K562 (cell line): ENCODE data around the gene ABCA10. TPM values are rescaled to one million over a fixed set of nuclear protein-coding genes. Genes with fewer than 3 reads are reported as not detected.

Source experiments
- CCNT2 ChIP-seq: IDR thresholded peaks from 2 replicates; pipeline ENCODE4 v1.6.1; 2011; ENCODE audit warnings: borderline replicate concordance, low read depth, mild to moderate bottlenecking, moderate library complexity, mixed read lengths, low read length; ENCODE audit not compliant: insufficient read length; ENCODE audit errors: extremely low read depth
- ELF2 ChIP-seq: fragments of 250-450 bp; sonication (Bioruptor Pico); IDR thresholded peaks from 2 replicates; pipeline ENCODE4 v1.5.0; 2021; ENCODE audit warnings: mild to moderate bottlenecking
- KAT7 ChIP-seq: sonication (generic); formaldehyde crosslinking; IDR thresholded peaks from 2 replicates; pipeline ENCODE4 v1.8.0; 2022; ENCODE audit warnings: missing genetic modification reagents, mild to moderate bottlenecking, borderline replicate concordance
- NR2C2 ChIP-seq, 2 experiments: fragments of 200-800 bp in 1 of 2; sonication (Bioruptor generic) in 1 of 2; sonication (generic) in 1 of 2; formaldehyde crosslinking in 1 of 2; IDR thresholded peaks; 2 replicates each; pipeline versions ENCODE4 v1.6.1 to v1.8.0; 2016 to 2022; ENCODE audit warnings: mild to moderate bottlenecking in 1 of 2, missing compliant biosample characterization in 1 of 2, missing genetic modification characterization in 1 of 2, missing genetic modification reagents in 1 of 2
- PATZ1 ChIP-seq: fragments of 250-450 bp; sonication (Bioruptor Pico); IDR thresholded peaks from 2 replicates; pipeline ENCODE4 v1.5.0; 2020; ENCODE audit warnings: mild to moderate bottlenecking, borderline replicate concordance
- PHB ChIP-seq: fragments of 250-450 bp; sonication (Bioruptor Pico); IDR thresholded peaks from 2 replicates; pipeline ENCODE4 v1.5.0; 2021
- RFX7 ChIP-seq: fragments of 250-450 bp; sonication (Bioruptor Pico); IDR thresholded peaks from 2 replicates; pipeline ENCODE4 v1.5.1; 2021; ENCODE audit warnings: mild to moderate bottlenecking
- SMAD4 ChIP-seq: fragments of 250-450 bp; sonication (Bioruptor Pico); conservative IDR thresholded peaks from 2 replicates; pipeline ENCODE4 v1.8.0; 2021; ENCODE audit warnings: inconsistent platforms, mild to moderate bottlenecking, moderate library complexity
- SMARCB1 ChIP-seq: IDR thresholded peaks from 2 replicates; pipeline ENCODE4 v1.6.1; 2011; ENCODE audit warnings: improper control_type of control experiment, low read depth; ENCODE audit not compliant: insufficient read length
- SMARCE1 ChIP-seq: fragments of 450-650 bp; IDR thresholded peaks from 2 replicates; pipeline ENCODE4 v1.7.1; 2016; ENCODE audit warnings: mild to moderate bottlenecking
- TGIF2 ChIP-seq: sonication (generic); formaldehyde crosslinking; IDR thresholded peaks from 2 replicates; pipeline ENCODE4 v1.8.1; 2022; ENCODE audit warnings: mild to moderate bottlenecking, missing genetic modification reagents, moderate library complexity
- U2AF1 ChIP-seq: fragments of 200-400 bp; formaldehyde crosslinking; optimal IDR thresholded peaks from 2 replicates; pipeline ENCODE3; 2017; ENCODE audit warnings: mild to moderate bottlenecking, low read depth, low read length, moderate library complexity
- UBTF ChIP-seq, 2 experiments: IDR thresholded peaks; 2 replicates each; pipeline ENCODE4 v1.6.1; 2012; ENCODE audit warnings: improper control_type of control experiment in 2 of 2, low read depth in 2 of 2, low read length in 2 of 2, borderline replicate concordance in 1 of 2
- ZNF232 ChIP-seq: sonication (generic); formaldehyde crosslinking; IDR thresholded peaks from 2 replicates; pipeline ENCODE4 v1.8.0; 2022; ENCODE audit warnings: mild to moderate bottlenecking, missing genetic modification reagents
- ZNF282 ChIP-seq: sonication (generic); formaldehyde crosslinking; IDR thresholded peaks from 2 replicates; pipeline ENCODE4 v1.8.1; 2023; ENCODE audit warnings: missing genetic modification reagents
- ZNF395 ChIP-seq: fragments of 200-800 bp; sonication (Bioruptor generic); IDR thresholded peaks from 2 replicates; pipeline ENCODE4 v1.6.1; 2017; ENCODE audit warnings: missing genetic modification characterization, missing compliant biosample characterization
- ZNF639 ChIP-seq, 2 experiments: fragments of 200-800 bp in 1 of 2; sonication (Bioruptor generic) in 1 of 2; sonication (generic) in 1 of 2; formaldehyde crosslinking in 1 of 2; IDR thresholded peaks in 1 of 2; conservative IDR thresholded peaks in 1 of 2; 2 replicates each; pipeline versions ENCODE4 v1.5.0 to v1.6.1; 2016 to 2020; ENCODE audit warnings: missing compliant biosample characterization in 1 of 2, missing genetic modification characterization in 1 of 2, missing genetic modification reagents in 1 of 2
- polyA plus RNA-seq, 8 experiments: library from polyadenylated mRNA; depleted of rRNA in 4 of 8; stranded (reverse) in 5 of 8; unstranded in 3 of 8; fragments of >200 nt; fragmentation: Nextera tagmentation in 2 of 8; fragmentation: Illumina TruSeq in 1 of 8; extraction: Ambion mirVana in 2 of 8; extraction: Trizol in 1 of 8; gene quantifications; 2 replicates each; pipeline versions ENCODE4 v1.2.1 to v1.2.3, GENCODE V29; 2011 to 2014; ENCODE audit warnings: inconsistent platforms in 1 of 8, missing spikeins in 1 of 8
- total RNA-seq, 7 experiments: library from RNA; depleted of rRNA in 6 of 7; stranded (reverse); fragments of >200 nt in 6 of 7; fragmentation: Illumina TruSeq in 2 of 7; extraction: Trizol in 2 of 7; gene quantifications; 2 replicates each; pipeline versions ENCODE4 v1.2.1 to v1.2.3, GENCODE V29; 2011 to 2021; ENCODE audit warnings: low replicate concordance in 1 of 7

The ABCA10 gene
- total and polyA plus RNA-seq, 9 of the 15 experiments (the other 6 are each of a cell fraction or from before 2014, with no cell fraction given) = 0.04 to 0.45 (median 0.15) TPM; not detected in 1

GRCh38 chr17:69175625-69176456 lies 52.8 kb downstream of the ABCA10 start (continued):
- TF ChIP-seq PATZ1 (CRISPR knock-in tag) (no peak), NR2C2 (CRISPR knock-in tag; IDR thresholded peaks at IDR 0.05) (no peak), NR2C2 (tag; IDR thresholded peaks at IDR 0.05) (peak; percentile 58), U2AF1 (no peak), SMAD4 (CRISPR knock-in tag) (0 out of 2 replicates have a peak, but pooled peaks have one; percentile 19), PHB (CRISPR knock-in tag) (no peak), RFX7 (CRISPR knock-in tag) (no peak), ZNF282 (CRISPR knock-in tag) (no peak), KAT7 (CRISPR knock-in tag) (no peak), ZNF232 (CRISPR knock-in tag) (no peak), TGIF2 (no peak), SMARCB1 (no peak), CCNT2 (no peak), ZNF395 (CRISPR knock-in tag) (peak; percentile 37; the same call in 1 of the 2 replicates), SMARCE1 (peak; percentile 80), UBTF (IDR thresholded peaks at IDR 0.05; ENCODE audit: borderline replicate concordance in 1 of 2, low read depth in 2 of 2, low read length in 2 of 2) (no peak), ZNF639 (CRISPR knock-in tag; conservative IDR thresholded peaks at IDR 0.05 in 1 of 2, IDR thresholded peaks at IDR 0.05 in 1 of 2) (peak in 1 of 2 experiments; percentile 84; a peak in 2 of 4 replicates), ELF2 (no peak)
